ENCODE measurements around the gene MAGI2.

The MAGI2 gene

GRCh38 chr7:78620920-78621319 is 832.5 kb downstream of the MAGI2 start:
- DNase-seq (ENCODE audit: extremely low read depth, low read depth), result no peak
- TF ChIP-seq CTCF (IDR thresholded peaks at IDR 0.05; ENCODE audit: low read depth, low read length, missing control alignments), result no peak
- no peak overlapping the region for H3K4me3 ChIP-seq (replicated peaks; ENCODE audit: low read depth, low read length)

- DNase-seq (ENCODE audit: extremely low read depth, low read depth), result no peak
- TF ChIP-seq CTCF (IDR thresholded peaks at IDR 0.05; ENCODE audit: low read depth, low read length, missing control alignments), result no peak
- H3K4me3 ChIP-seq (replicated peaks; ENCODE audit: low read depth, low read length), result no peak overlapping the region
Measured at GRCh38 chr7:78616539-78616938, 836.9 kb downstream of the MAGI2 start.

GRCh38 chr7:78609281-78609680 is 844.2 kb downstream of the MAGI2 start:
- H3K4me3 ChIP-seq (replicated peaks; ENCODE audit: low read depth, low read length), result no peak overlapping the region
- TF ChIP-seq CTCF (IDR thresholded peaks at IDR 0.05; ENCODE audit: low read depth, low read length, missing control alignments), result no peak
- DNase-seq (ENCODE audit: extremely low read depth, low read depth), result no peak

GRCh38 chr7:78607099-78607498 is 846.4 kb downstream of the MAGI2 start:
- DNase-seq (ENCODE audit: extremely low read depth, low read depth), result no peak
- TF ChIP-seq CTCF (IDR thresholded peaks at IDR 0.05; ENCODE audit: low read depth, low read length, missing control alignments), result peak; percentile 36
- no peak overlapping the region for H3K4me3 ChIP-seq (replicated peaks; ENCODE audit: low read depth, low read length)

GRCh38 chr7:78605119-78605518 is 848.3 kb downstream of the MAGI2 start:
- no peak overlapping the region for H3K4me3 ChIP-seq (replicated peaks; ENCODE audit: low read depth, low read length)
- no peak for TF ChIP-seq CTCF (IDR thresholded peaks at IDR 0.05; ENCODE audit: low read depth, low read length, missing control alignments)
- DNase-seq (ENCODE audit: extremely low read depth, low read depth), result no peak

GRCh38 chr7:78601728-78602127 is 851.7 kb downstream of the MAGI2 start:
- H3K4me3 ChIP-seq (replicated peaks; ENCODE audit: low read depth, low read length), result no peak overlapping the region
- TF ChIP-seq CTCF (IDR thresholded peaks at IDR 0.05; ENCODE audit: low read depth, low read length, missing control alignments), result no peak
- no peak for DNase-seq (ENCODE audit: extremely low read depth, low read depth)

- no peak overlapping the region for H3K4me3 ChIP-seq (replicated peaks; ENCODE audit: low read depth, low read length)
- TF ChIP-seq CTCF (IDR thresholded peaks at IDR 0.05; ENCODE audit: low read depth, low read length, missing control alignments), result no peak
- DNase-seq (ENCODE audit: extremely low read depth, low read depth), result no peak
Measured at GRCh38 chr7:78594156-78594555, 859.3 kb downstream of the MAGI2 start.

Measured in HFF-Myc (cell line).